Activated T-helper 9 cell treated with anti-CD3 and anti-CD28 coated beads, Interleukin-2, amount 50 U/mL, for 16 hours (primary cell): ENCODE data around the gene PDIA2.

ENCODE experiments used
- DNase-seq: peaks from one replicate; pipeline ENCODE4 v3.0.0-alpha.2; 2020; ENCODE audit warnings: low read depth

The PDIA2 gene

GRCh38 chr16:280552-280951 is 2.4 kb upstream of the PDIA2 start, which contains the start of gene ARHGDIG:
Gene ARHGDIG, plus strand, starts transcription at chr16:280591. Its CDS starts 90 bp downstream, at chr16:280681.
- no peak for DNase-seq

GRCh38 chr16:280991-281659 is 1.8 kb upstream of the PDIA2 start:
- no peak for DNase-seq

GRCh38 chr16:281660-282255 is 1.2 kb upstream of the PDIA2 start:
- DNase-seq, result no peak

GRCh38 chr16:282491-282890 is 473 bp upstream of the PDIA2 start:
- DNase-seq, result no peak

- no peak for DNase-seq
Observed at GRCh38 chr16:284204-285120, 1.5 kb downstream of the PDIA2 start.

- DNase-seq, result no peak
Observed at GRCh38 chr16:285146-286055, 2.4 kb downstream of the PDIA2 start.

- DNase-seq, result no peak
Observed at GRCh38 chr16:286491-287297, 3.7 kb downstream of the PDIA2 start.

- no peak for DNase-seq
Observed at GRCh38 chr16:287298-287811, 4.4 kb downstream of the PDIA2 start.

- no peak for DNase-seq
Observed at GRCh38 chr16:287981-288920, 5.3 kb downstream of the PDIA2 start.

- DNase-seq, result no peak
Observed at GRCh38 chr16:289395-289997, 6.5 kb downstream of the PDIA2 start.

GRCh38 chr16:290015-290680 is 7.2 kb downstream of the PDIA2 start:
- DNase-seq, result no peak

GRCh38 chr16:290681-291405 is 7.9 kb downstream of the PDIA2 start:
- DNase-seq, result no peak

- DNase-seq, result no peak
Observed at GRCh38 chr16:291539-291938, 8.6 kb downstream of the PDIA2 start.

GRCh38 chr16:293043-293775 is 10.2 kb downstream of the PDIA2 start:
- DNase-seq, result no peak

GRCh38 chr16:296276-296675 is 13.3 kb downstream of the PDIA2 start:
- DNase-seq, result no peak

GRCh38 chr16:296806-297510 is 14.0 kb downstream of the PDIA2 start:
- DNase-seq, result no peak

GRCh38 chr16:297832-298231 is 14.9 kb downstream of the PDIA2 start:
- DNase-seq, result no peak
